ENCODE results near the gene PRSS27.

PRSS27 gene

GRCh38 chr16:2708955-2709587, 11.0 kb downstream of the PRSS27 start:
- DNase-seq (ENCODE audit: low read depth) = no peak

GRCh38 chr16:2708290-2708639, 11.8 kb downstream of the PRSS27 start:
- no peak for DNase-seq (ENCODE audit: low read depth)

GRCh38 chr16:2707368-2708289, 12.4 kb downstream of the PRSS27 start:
- DNase-seq (ENCODE audit: low read depth) = no peak

GRCh38 chr16:2706611-2707311, 13.3 kb downstream of the PRSS27 start:
- no peak for DNase-seq (ENCODE audit: low read depth)

GRCh38 chr16:2706085-2706484, 13.9 kb downstream of the PRSS27 start:
- DNase-seq (ENCODE audit: low read depth) = no peak

- no peak for DNase-seq (ENCODE audit: low read depth)
Measured at GRCh38 chr16:2705351-2705750, 14.7 kb downstream of the PRSS27 start.

GRCh38 chr16:2704983-2705275, 15.1 kb downstream of the PRSS27 start:
- no peak for DNase-seq (ENCODE audit: low read depth)

GRCh38 chr16:2704166-2704982, 15.7 kb downstream of the PRSS27 start:
- DNase-seq (ENCODE audit: low read depth) = no peak

GRCh38 chr16:2702871-2703745, 16.9 kb downstream of the PRSS27 start:
- no peak for DNase-seq (ENCODE audit: low read depth)

- DNase-seq (ENCODE audit: low read depth) = no peak
Measured at GRCh38 chr16:2702438-2702825, 17.6 kb downstream of the PRSS27 start.

- no peak for DNase-seq (ENCODE audit: low read depth)
Measured at GRCh38 chr16:2701713-2702437, 18.1 kb downstream of the PRSS27 start.

GRCh38 chr16:2701272-2701671, 18.8 kb downstream of the PRSS27 start:
- no peak for DNase-seq (ENCODE audit: low read depth)

GRCh38 chr16:2700786-2701185, 19.2 kb downstream of the PRSS27 start:
- DNase-seq (ENCODE audit: low read depth) = no peak

- DNase-seq (ENCODE audit: low read depth) = no peak
Measured at GRCh38 chr16:2699791-2700600, 20.0 kb downstream of the PRSS27 start.

GRCh38 chr16:2698965-2699750, 20.9 kb downstream of the PRSS27 start:
- no peak for DNase-seq (ENCODE audit: low read depth)

GRCh38 chr16:2698103-2698870, 21.7 kb downstream of the PRSS27 start:
- no peak for DNase-seq (ENCODE audit: low read depth)

- DNase-seq (ENCODE audit: low read depth) = no peak
Measured at GRCh38 chr16:2697401-2697948, 22.5 kb downstream of the PRSS27 start.

Measured in T follicular helper cell (primary cell).